ENCODE data around the gene CLCN2. TPM values are rescaled to one million over a fixed set of nuclear protein-coding genes. Genes with fewer than 3 reads are reported as not detected.

Gene CLCN2
- total RNA-seq, 1 donor from 2014 or later: 6.6 TPM

DNA sequence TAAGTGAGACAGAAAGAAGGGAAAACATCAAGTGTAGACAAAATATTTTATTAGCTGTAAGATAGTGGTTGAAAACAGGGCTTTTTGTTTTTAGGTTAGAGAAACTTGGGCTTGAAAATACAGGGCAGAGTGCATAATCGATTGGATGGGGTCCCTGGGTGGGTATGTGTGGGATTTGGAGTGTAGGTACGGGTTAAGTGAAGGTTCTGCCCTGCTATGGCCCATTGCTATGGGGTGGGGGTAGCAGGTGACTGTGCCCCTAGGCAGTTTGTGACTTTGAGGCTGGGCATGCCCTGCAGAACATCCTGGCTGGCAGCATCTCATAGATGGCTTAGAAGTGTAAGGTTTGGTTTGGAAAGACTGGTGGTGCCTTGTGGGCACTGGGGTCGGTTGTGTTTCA, 27.7 kb downstream of the CLCN2 start:
- intact Hi-C loops (cut with micrococcal nuclease): loop anchor here (1.0 kb wide), 1 partner anchor 34 kb away; the partner anchor contains the start of gene PSMD2
- Mint-ChIP-seq H3K36me3 (ENCODE audit: low read depth) (peaks cover 62% of the 10 kb centered on the region), H3K27me3 (ENCODE audit: insufficient read depth) (peaks cover 2% of the 10 kb centered on the region), H3K4me3 (no peak overlapping the region), H3K27ac (peak overlapping the region; percentile 92), H3K4me1 (ENCODE audit: low read depth) (peaks cover 59% of the 10 kb centered on the region), H3K9me3 (no peaks in the 10 kb centered on the region)
- no peak for DNase-seq (ENCODE audit: low spot score)

DNA sequence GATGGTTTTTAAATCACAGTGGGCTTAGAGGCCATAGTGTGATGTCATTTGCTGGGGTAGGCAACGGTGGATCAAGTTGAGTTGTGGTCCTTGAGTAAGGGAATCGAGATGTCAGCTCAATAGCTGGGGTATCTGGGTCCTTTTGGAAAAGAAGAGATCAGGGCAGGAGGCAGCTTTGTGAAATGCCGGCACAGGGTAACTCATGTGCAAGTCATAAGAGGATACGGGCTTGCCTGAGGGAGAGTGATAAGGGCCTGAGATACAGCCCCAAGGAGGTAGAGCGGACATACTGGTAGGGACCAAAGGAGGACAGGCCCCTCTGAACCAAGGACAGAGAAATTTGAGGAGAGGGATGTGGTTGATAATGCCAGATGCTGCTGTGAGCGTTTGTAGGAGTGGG, 28.2 kb downstream of the CLCN2 start:
- Mint-ChIP-seq H3K4me3 (no peak overlapping the region), H3K4me1 (ENCODE audit: low read depth) (peaks cover 59% of the 10 kb centered on the region), H3K27ac (peak overlapping the region; percentile 92), H3K27me3 (ENCODE audit: insufficient read depth) (peaks cover 2% of the 10 kb centered on the region), H3K9me3 (no peaks in the 10 kb centered on the region), H3K36me3 (ENCODE audit: low read depth) (peaks cover 67% of the 10 kb centered on the region)
- DNase-seq (ENCODE audit: low spot score): no peak
- intact Hi-C loops (cut with micrococcal nuclease): no loop called here

DNA sequence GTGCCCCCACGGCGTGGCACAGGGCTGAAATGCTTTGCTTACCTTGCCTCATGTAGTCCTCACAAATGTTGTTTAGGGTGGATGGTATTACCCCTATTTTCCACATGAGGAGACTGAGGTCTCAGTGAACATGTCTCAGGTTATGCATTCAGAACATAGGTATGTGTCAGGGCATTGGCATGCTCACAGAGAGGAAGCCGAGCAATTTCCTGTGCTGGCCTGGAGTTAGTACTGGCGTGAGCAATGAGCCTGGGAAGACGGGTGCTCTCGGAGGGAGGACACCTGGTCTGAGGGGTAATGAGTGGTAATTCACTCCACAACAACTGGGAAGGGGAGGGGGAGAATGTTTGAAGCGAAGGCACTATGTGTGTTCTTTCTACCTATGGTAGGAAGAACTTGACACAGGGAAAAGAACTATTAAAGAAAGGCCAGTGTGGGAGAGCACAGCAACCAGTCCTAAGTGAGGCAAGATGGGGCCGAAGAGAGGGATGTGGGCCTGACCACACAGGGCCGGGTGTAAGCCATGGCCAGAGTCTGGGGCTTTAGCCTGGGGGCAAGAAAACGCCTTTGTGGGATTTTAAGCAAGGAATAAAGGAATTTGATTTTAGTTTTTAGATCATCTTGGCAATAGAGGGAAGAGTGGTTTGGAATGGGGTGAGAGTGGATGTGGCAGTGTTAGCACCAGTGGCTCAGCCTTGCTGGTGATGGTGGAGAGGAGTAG, 28.9 kb downstream of the CLCN2 start:
- DNase-seq (ENCODE audit: low spot score): no peak
- intact Hi-C loops (cut with micrococcal nuclease): no loop called here
- Mint-ChIP-seq H3K4me1 (ENCODE audit: low read depth) (peaks cover 53% of the 10 kb centered on the region), H3K9me3 (no peaks in the 10 kb centered on the region), H3K27ac (peak overlapping the region; percentile 92), H3K36me3 (ENCODE audit: low read depth) (peaks cover 67% of the 10 kb centered on the region), H3K27me3 (ENCODE audit: insufficient read depth) (peaks cover 2% of the 10 kb centered on the region), H3K4me3 (no peak overlapping the region)

DNA sequence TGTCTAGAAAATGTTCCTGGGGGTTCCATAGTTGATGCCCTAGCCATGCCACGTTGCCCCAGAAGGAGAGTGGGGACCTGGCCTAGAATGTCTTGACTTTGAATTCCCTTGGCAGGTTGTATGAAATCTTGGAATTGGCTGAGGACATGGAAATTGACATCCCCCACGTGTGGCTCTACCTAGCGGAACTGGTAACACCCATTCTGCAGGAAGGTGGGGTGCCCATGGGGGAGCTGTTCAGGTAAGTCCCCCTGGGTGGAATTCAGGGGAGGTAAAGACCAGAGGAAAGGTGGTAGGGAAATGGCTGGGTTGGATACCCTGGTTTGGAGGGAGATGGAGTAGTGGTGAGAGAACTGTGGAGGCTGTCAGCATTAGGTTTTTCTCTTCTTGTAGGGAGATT, 32.9 kb downstream of the CLCN2 start:
- Mint-ChIP-seq H3K27ac (no peak overlapping the region), H3K9me3 (no peaks in the 10 kb centered on the region), H3K4me1 (ENCODE audit: low read depth) (peaks cover 38% of the 10 kb centered on the region), H3K27me3 (ENCODE audit: insufficient read depth) (no peaks in the 10 kb centered on the region), H3K4me3 (no peak overlapping the region), H3K36me3 (ENCODE audit: low read depth) (peaks cover 86% of the 10 kb centered on the region)
- DNase-seq (ENCODE audit: low spot score): no peak
- intact Hi-C loops (cut with micrococcal nuclease): no loop called here

DNA sequence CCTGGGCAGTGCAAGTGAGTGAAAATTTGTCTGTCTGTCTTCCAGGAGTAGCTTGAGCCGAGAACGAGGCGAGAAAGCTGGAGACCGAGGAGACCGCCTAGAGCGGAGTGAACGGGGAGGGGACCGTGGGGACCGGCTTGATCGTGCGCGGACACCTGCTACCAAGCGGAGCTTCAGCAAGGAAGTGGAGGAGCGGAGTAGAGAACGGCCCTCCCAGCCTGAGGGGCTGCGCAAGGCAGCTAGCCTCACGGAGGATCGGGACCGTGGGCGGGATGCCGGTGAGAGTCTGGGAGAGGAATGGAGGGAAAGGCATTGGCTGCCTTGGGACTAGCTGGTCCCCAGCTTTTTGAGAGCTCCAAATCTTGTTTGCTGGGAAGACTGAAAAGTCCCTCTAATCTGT, 34.2 kb downstream of the CLCN2 start:
- Mint-ChIP-seq H3K27ac (no peak overlapping the region), H3K4me3 (no peak overlapping the region), H3K4me1 (ENCODE audit: low read depth) (peaks cover 24% of the 10 kb centered on the region), H3K36me3 (ENCODE audit: low read depth) (peaks cover 86% of the 10 kb centered on the region), H3K27me3 (ENCODE audit: insufficient read depth) (no peaks in the 10 kb centered on the region), H3K9me3 (no peaks in the 10 kb centered on the region)
- intact Hi-C loops (cut with micrococcal nuclease): no loop called here
- no peak for DNase-seq (ENCODE audit: low spot score)

DNA sequence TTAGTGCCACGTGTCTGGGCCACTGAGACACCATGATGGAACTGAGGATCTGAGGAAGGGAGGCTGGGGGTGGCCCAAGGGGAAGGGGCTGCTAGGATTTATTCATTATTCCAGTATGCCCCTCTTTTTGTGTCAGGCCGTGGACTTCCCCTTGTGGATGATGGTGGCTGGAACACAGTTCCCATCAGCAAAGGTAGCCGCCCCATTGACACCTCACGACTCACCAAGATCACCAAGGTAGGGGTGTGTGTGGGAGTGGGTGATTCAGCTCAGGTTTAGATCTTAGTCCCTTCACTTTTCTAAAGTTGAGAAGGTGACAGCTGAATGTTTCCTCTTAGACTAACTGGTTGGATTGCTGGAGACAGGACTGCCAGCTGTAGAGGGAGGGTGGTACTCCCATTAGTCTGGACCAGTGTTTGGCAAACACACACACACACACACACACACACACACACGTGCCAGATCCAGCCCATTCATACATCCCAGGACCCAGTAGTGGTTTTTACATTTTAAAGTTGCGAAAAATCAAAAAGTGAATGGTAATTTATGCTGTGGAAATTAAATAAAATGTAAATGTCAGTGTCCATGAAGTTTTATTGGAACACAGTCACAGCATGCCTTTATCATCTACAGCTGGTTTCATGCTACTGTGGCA, 35.6 kb downstream of the CLCN2 start:
- Mint-ChIP-seq H3K36me3 (ENCODE audit: low read depth) (peaks cover 82% of the 10 kb centered on the region), H3K4me3 (no peak overlapping the region), H3K27ac (peak overlapping the region; percentile 73), H3K9me3 (no peaks in the 10 kb centered on the region), H3K4me1 (ENCODE audit: low read depth) (peaks cover 22% of the 10 kb centered on the region), H3K27me3 (ENCODE audit: insufficient read depth) (no peaks in the 10 kb centered on the region)
- intact Hi-C loops (cut with micrococcal nuclease): loop anchor here (1.0 kb wide), 1 partner anchor 9 kb away; no protein-coding TSS in a partner anchor
- DNase-seq (ENCODE audit: low spot score): no peak

DNA sequence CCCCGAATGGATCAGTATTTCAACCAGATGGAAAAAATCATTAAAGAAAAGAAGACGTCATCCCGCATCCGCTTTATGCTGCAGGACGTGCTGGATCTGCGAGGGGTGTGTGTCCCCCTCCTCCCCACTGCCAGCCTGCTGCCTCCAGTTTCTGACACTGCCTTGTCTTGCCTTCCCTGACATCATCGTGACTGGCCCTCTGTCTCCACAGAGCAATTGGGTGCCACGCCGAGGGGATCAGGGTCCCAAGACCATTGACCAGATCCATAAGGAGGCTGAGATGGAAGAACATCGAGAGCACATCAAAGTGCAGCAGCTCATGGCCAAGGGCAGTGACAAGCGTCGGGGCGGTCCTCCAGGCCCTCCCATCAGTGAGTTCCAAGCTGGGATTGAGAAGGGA, 36.1 kb downstream of the CLCN2 start:
- Mint-ChIP-seq H3K4me1 (ENCODE audit: low read depth) (peaks cover 22% of the 10 kb centered on the region), H3K4me3 (no peak overlapping the region), H3K27ac (peak overlapping the region; percentile 38), H3K9me3 (no peaks in the 10 kb centered on the region), H3K27me3 (ENCODE audit: insufficient read depth) (no peaks in the 10 kb centered on the region), H3K36me3 (ENCODE audit: low read depth) (peaks cover 85% of the 10 kb centered on the region)
- intact Hi-C loops (cut with micrococcal nuclease): loop anchor here (1.0 kb wide), 1 partner anchor 8 kb away; no protein-coding TSS in a partner anchor
- DNase-seq (ENCODE audit: low spot score): no peak

DNA sequence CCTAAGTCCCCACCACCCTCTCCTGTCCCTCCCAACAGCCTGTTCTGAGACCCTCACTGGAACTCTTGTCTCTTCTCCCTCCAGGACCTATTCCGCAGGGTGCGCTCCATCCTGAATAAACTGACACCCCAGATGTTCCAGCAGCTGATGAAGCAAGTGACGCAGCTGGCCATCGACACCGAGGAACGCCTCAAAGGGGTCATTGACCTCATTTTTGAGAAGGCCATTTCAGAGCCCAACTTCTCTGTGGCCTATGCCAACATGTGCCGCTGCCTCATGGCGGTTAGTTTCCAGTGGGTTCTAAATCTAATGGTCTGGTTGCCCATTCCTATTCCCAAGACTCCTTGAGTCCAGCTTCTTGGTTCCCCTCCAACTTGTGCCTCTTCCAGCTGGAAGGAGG, 37.7 kb downstream of the CLCN2 start:
- Mint-ChIP-seq H3K4me1 (ENCODE audit: low read depth) (peaks cover 22% of the 10 kb centered on the region), H3K27me3 (ENCODE audit: insufficient read depth) (no peaks in the 10 kb centered on the region), H3K4me3 (no peak overlapping the region), H3K9me3 (no peaks in the 10 kb centered on the region), H3K36me3 (ENCODE audit: low read depth) (peaks cover 77% of the 10 kb centered on the region), H3K27ac (no peak overlapping the region)
- DNase-seq (ENCODE audit: low spot score): no peak
- intact Hi-C loops (cut with micrococcal nuclease): no loop called here

DNA sequence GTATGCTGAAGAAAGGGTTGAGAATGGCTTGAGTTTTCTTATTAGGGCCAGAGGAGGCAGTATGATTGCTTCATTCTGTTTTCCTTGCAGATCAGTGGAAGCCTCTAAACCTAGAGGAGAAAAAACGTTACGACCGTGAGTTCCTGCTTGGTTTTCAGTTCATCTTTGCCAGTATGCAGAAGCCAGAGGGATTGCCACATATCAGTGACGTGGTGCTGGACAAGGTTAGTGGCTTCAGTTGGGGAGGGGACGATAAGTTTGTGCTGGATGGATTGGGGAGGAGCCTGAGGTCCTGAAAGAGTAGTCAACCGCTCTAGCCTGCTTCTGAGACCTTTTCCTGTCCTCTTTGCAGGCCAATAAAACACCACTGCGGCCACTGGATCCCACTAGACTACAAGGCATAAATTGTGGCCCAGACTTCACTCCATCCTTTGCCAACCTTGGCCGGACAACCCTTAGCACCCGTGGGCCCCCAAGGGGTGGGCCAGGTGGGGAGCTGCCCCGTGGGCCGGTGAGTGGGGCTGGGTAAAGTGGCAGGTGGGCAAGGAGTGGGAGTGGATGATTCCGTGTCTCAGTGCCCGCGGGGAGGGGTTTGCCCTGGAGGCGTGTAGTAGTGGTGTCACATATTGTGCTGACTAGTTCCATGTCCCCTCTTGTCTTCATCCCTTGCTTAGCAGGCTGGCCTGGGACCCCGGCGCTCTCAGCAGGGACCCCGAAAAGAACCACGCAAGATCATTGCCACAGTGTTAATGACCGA, 38.5 kb downstream of the CLCN2 start:
- Mint-ChIP-seq H3K36me3 (ENCODE audit: low read depth) (peaks cover 73% of the 10 kb centered on the region), H3K27ac (no peak overlapping the region), H3K4me1 (ENCODE audit: low read depth) (peaks cover 25% of the 10 kb centered on the region), H3K27me3 (ENCODE audit: insufficient read depth) (no peaks in the 10 kb centered on the region), H3K4me3 (no peak overlapping the region), H3K9me3 (no peaks in the 10 kb centered on the region)
- intact Hi-C loops (cut with micrococcal nuclease): no loop called here
- DNase-seq (ENCODE audit: low spot score): no peak

DNA sequence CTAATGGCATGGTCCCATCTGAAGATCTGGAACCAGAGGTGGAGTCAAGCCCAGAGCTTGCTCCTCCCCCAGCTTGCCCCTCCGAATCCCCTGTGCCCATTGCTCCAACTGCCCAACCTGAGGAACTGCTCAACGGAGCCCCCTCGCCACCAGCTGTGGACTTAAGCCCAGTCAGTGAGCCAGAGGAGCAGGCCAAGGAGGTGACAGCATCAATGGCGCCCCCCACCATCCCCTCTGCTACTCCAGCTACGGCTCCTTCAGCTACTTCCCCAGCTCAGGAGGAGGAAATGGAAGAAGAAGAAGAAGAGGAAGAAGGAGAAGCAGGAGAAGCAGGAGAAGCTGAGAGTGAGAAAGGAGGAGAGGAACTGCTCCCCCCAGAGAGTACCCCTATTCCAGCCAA, 39.7 kb downstream of the CLCN2 start:
- H3K9me3 Mint-ChIP-seq: no peaks in the 10 kb centered on the region
- H3K27ac Mint-ChIP-seq: no peak overlapping the region

DNA sequence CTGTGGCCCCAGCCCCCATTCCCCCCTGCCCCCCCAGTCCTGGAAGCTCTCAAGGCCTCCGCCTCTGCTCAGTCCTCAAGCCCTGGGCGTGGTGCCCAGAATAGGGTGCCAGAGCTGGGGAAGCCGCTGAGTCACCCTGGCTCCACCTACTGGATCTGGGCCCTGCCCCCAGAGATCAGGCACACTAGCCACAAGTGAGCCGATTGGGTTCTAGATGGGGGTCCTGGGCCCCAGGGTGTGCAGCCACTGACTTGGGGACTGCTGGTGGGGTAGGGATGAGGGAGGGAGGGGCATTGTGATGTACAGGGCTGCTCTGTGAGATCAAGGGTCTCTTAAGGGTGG, 41.3 kb downstream of the CLCN2 start:
- Mint-ChIP-seq H3K27me3 (ENCODE audit: insufficient read depth) (no peaks in the 10 kb centered on the region), H3K4me3 (no peak overlapping the region), H3K36me3 (ENCODE audit: low read depth) (peaks cover 66% of the 10 kb centered on the region), H3K4me1 (ENCODE audit: low read depth) (peaks cover 35% of the 10 kb centered on the region), H3K27ac (no peak overlapping the region), H3K9me3 (no peaks in the 10 kb centered on the region)
- DNase-seq (ENCODE audit: low spot score): no peak
- intact Hi-C loops (cut with micrococcal nuclease): loop anchor here (1.0 kb wide), 1 partner anchor 32 kb away; no protein-coding TSS in a partner anchor

More for the DNA sequence above, 39.7 kb downstream of the CLCN2 start:
- intact Hi-C loops (cut with micrococcal nuclease): no loop called here
- Mint-ChIP-seq H3K4me3 (no peak overlapping the region), H3K36me3 (ENCODE audit: low read depth) (peaks cover 74% of the 10 kb centered on the region), H3K27me3 (ENCODE audit: insufficient read depth) (no peaks in the 10 kb centered on the region), H3K4me1 (ENCODE audit: low read depth) (peaks cover 38% of the 10 kb centered on the region)
- DNase-seq (ENCODE audit: low spot score): no peak

DNA sequence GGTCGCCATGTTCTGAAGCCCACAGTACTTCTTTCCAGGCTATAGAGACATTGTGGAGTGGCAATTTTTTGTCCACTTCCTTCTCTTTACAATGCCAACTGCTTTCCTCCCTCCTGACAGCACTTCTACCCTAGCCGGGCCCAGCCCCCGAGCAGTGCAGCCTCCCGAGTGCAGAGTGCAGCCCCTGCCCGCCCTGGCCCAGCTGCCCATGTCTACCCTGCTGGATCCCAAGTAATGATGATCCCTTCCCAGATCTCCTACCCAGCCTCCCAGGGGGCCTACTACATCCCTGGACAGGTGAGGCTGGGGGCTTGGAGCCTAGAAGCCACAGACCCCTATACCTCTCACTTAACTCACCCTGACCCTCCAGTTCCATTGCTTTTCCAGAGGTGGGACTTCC, 44.2 kb downstream of the CLCN2 start:
- Mint-ChIP-seq H3K27me3 (ENCODE audit: insufficient read depth) (no peaks in the 10 kb centered on the region), H3K4me3 (peak overlapping the region; percentile 83), H3K27ac (peak overlapping the region; percentile 53), H3K4me1 (ENCODE audit: low read depth) (peaks cover 29% of the 10 kb centered on the region), H3K9me3 (no peaks in the 10 kb centered on the region), H3K36me3 (ENCODE audit: low read depth) (peaks cover 43% of the 10 kb centered on the region)
- no peak for DNase-seq (ENCODE audit: low spot score)
- intact Hi-C loops (cut with micrococcal nuclease): loop anchor here (1.0 kb wide), 1 partner anchor 8 kb away; no protein-coding TSS in a partner anchor

DNA sequence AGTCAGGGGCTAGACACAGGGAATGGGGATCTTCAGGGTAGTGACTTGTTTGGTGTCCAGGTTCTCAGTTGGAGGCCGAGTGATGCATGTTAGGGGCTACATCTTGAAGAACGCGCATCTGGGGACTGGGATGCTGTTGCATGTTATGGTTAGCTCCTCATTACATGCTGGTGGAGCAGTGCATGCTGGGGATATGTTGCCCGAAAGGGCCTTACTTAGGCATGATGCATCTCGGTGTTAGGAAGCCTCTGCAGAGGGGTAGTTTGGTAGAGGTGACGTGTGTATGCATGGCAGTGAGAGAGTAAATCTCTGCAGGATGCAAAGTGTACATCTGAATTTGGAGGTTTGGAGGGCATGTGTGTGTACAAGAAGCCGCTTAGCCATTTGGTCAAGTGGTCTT, 44.6 kb downstream of the CLCN2 start:
- Mint-ChIP-seq H3K36me3 (ENCODE audit: low read depth) (peaks cover 42% of the 10 kb centered on the region), H3K27me3 (ENCODE audit: insufficient read depth) (no peaks in the 10 kb centered on the region)
- intact Hi-C loops (cut with micrococcal nuclease): loop anchor here (1.0 kb wide), 1 partner anchor 9 kb away; no protein-coding TSS in a partner anchor

More for the DNA sequence above, 44.6 kb downstream of the CLCN2 start:
- peak overlapping the region; percentile 83 for H3K4me3 Mint-ChIP-seq
- H3K27ac Mint-ChIP-seq: peak overlapping the region; percentile 57
- no peaks in the 10 kb centered on the region for H3K9me3 Mint-ChIP-seq
- no peak for DNase-seq (ENCODE audit: low spot score)
- H3K4me1 Mint-ChIP-seq (ENCODE audit: low read depth): peaks cover 29% of the 10 kb centered on the region

All from activated T-helper 1 cell treated with anti-CD3 and anti-CD28 coated beads, Interleukin-12 subunit alpha, Interleukin-12 subunit beta, Interleukin-2, Interleukin-4 antibody, amounts not matched to agents 30 ng/mL and 10 ng/mL and 1 ng/mL, durations not matched to agents 14 hours and 24 hours and 36 hours (primary cell).